NCI-H2029 treated with DMSO at 0.1 percent for 48 hours (cell line): Measurements from ENCODE around the gene KRTAP5-5.
"Not testable (repeated sequence)": the region's sequence is repeated elsewhere in the genome, so short reads cannot be mapped to it uniquely, and the experiment has no call there.

Experiments used
- DNase-seq: peaks from one replicate; lab custom pipeline; 2025; lab: John Stamatoyannopoulos, UW

Gene KRTAP5-5, protein sequence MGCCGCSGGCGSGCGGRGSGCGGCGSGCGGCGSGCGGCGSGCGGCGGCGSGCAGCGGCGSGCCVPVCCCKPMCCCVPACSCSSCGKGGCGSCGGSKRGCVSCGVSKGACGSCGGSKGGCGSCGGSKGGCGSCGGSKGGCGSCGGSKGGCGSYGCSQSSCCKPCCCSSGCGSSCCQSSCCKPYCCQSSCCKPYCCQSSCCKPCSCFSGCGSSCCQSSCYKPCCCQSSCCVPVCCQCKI

DNA sequence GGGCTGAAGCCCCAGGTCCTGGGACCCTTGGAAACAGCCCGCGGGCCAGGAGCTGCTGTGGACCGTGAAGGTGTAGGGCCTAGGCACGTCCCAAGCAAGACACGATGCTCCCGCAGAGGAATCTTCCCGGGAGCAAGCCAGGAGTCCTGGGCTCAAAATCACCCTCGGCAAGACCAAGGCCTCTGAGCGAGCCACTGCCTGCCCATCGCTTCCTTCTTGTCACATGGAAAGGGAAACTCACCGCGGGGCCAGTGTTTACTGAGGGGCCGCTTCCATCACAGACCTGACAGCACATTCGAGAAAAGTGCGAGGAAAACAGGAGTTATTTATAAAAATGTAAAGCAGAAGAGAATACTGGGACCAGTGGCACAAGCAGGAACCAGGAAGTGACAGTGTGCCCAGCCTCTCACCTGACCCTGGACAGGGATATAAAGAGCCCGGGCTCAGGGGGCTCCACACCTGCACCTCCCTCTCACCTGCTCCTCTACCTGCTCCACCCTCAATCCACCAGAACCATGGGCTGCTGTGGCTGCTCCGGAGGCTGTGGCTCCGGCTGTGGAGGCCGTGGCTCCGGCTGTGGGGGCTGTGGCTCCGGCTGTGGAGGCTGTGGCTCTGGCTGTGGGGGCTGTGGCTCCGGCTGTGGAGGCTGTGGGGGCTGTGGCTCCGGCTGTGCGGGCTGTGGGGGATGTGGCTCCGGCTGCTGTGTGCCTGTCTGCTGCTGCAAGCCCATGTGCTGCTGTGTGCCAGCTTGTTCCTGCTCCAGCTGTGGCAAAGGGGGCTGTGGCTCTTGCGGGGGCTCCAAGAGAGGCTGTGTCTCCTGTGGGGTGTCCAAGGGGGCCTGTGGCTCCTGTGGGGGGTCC is at the start of gene KRTAP5-5:
TSS of gene KRTAP5-5 (plus strand) at position 450 of the 860 bp plus-strand sequence. CDS start at position 516, 66 bp downstream.
- no peak for DNase-seq

DNA sequence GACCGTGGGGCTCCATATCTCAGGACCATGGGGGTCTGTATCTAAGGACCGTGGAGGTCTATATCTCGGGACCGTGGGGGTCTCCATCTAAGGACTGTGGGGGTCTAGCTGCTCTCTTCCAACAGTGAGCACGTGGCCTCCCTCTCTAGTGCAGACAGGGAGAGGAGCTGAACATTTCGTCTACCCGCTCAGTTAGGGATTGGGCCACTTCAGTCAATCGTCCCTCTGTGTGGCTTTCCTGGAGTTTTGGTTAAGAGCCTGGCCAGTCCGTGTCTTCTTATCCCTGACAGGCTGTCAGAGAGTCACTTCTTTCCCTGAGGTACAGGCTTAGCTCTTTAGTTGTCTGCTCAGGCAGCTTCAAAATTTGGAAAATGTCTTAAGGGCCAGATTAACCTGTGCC is 47.6 kb upstream of the KRTAP5-5 start:
- DNase-seq, result no peak

DNA sequence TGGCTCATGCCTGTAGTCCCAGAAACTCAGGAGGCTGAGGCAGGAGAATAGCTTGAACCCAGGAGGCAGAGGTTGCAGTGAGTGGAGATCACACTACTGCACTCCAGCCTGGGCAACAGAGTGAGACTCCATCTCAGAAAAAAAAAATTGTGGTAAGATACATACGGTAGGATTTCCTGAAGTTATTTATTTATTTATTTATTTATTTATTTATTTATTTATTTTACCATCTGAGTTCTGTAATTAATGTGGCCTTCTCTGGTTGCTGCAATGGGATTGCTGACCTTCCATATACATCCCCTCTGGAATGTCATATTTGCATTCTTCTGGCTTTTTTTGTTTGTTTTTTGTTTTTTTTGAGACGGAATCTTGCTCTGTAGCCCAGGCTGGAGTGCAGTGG is 46.7 kb upstream of the KRTAP5-5 start:
- DNase-seq, result not testable (repeated sequence)

DNA sequence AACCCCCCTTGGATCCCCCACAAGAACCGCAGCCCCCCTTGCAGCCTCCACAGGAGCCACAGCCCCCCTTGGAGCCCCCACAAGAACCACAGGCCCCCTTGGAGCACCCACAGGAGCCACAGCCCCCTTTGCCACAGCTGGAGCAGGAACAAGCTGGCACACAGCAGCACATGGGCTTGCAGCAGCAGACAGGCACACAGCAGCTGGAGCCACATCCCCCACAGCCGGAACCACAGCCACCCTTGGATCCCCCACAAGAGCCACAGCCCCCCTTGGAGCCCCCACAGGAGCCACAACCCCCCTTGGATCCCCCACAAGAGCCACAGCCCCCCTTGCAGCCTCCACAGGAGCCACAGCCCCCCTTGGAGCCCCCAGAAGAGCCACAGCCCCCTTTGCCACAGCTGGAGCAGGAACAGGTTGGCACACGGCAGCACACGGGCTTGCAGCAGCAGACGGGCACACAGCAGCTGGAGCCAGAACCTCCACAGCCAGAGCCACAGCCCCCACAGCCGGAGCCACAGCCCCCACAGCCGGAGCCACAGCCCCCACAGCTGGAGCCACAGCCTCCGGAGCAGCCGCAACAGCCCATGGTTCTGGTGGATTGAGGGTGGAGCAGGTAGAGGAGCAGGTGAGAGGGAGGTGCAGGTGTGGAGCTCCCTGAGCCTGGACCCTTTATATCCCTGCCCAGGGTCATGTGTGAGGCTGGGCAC is 44.8 kb upstream of the KRTAP5-5 start, which contains the start of gene KRTAP5-1:
TSS of gene KRTAP5-1 (minus strand) at position 623 of the 710 bp plus-strand sequence. CDS start at position 589, 34 bp downstream.
- DNase-seq, result not testable (repeated sequence)

DNA sequence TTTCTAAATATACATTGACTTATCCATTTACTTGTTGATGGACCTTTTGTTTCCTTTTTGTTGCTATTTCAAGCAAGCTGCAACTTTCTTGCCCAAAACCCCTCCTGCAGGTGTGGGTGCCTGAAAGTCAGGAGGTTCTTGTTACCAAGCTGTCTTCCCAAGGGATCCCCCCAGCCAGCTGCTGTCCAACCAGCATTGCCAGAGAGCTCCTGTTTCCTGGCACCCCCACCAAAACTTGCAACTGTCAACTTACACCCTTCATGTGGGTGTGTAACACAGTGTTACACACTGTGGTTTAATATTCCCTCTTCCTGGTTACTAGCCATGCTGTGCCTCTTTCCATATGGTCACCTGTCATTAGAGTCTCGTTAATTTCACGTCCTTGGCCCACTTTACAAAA is 42.9 kb upstream of the KRTAP5-5 start:
- DNase-seq, result no peak

DNA sequence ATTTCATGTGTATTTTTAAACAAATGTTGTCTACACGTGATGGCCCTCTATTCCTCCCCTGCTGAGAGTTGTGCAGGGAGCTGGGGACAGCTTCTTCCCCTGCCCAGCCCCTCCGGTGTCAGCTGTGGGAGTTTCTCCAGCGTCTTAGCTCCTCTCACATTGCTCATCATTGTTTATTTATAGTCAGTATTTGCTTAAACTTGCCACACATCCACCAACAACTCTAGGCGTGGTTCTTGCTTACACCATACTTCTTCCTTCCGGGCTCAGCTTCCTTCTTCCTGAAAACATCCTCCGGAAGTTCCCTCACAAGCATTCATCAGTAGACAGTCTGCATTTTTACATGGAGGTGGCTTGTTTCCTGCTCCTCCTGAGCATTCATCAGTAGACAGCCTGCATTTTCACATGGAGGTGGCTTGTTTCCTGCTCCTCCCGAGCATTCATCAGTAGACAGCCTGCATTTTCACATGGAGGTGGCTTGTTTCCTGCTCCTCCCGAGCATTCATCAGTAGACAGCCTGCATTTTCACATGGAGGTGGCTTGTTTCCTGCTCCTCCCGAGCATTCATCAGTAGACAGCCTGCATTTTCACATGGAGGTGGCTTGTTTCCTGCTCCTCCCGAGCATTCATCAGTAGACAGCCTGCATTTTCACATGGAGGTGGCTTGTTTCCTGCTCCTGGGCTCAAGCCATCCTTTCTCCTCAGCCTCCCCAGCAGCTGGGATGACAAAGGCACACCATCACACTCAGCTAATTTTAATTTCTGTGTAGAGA is 40.2 kb upstream of the KRTAP5-5 start:
- not testable (repeated sequence) for DNase-seq

DNA sequence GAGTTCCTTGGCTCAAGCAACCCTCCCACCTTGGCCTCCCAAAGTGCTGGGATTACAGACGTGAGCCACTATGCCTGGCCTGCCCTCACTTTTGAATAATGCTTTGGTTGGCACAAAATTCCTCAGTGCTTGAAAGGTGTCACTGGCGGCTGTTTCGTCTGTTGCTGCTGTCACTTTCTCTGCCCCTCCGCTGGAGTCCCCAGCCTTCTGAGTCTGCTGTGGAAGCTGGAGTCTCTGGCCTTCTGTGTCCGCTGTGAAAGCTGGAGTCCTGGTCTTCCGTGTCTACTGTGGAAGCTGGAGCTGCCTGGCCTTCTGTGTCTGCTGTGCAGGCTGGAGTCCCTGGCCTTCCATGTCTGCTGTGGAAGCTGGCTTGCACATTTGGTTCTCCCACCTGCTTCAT is 39.6 kb upstream of the KRTAP5-5 start:
- no peak for DNase-seq

DNA sequence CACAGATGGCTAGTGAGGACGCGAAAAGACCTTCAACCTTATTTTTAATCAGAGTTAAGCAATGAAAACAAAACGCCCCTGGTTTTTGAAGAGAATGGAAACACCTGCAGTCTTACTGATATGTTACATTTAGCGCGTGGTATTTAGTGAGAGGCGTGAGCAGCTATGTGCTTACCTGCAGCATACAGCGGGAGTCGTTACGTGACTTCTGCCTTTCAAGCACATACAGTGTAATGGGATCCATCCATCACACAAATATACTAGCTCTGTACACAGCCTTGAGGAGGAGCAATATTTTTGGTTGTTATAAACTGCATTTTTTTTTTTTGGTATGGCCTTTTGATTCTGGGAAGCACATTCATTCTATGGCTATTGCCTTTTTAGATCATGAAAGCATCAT is 36.9 kb upstream of the KRTAP5-5 start:
- DNase-seq, result no peak

DNA sequence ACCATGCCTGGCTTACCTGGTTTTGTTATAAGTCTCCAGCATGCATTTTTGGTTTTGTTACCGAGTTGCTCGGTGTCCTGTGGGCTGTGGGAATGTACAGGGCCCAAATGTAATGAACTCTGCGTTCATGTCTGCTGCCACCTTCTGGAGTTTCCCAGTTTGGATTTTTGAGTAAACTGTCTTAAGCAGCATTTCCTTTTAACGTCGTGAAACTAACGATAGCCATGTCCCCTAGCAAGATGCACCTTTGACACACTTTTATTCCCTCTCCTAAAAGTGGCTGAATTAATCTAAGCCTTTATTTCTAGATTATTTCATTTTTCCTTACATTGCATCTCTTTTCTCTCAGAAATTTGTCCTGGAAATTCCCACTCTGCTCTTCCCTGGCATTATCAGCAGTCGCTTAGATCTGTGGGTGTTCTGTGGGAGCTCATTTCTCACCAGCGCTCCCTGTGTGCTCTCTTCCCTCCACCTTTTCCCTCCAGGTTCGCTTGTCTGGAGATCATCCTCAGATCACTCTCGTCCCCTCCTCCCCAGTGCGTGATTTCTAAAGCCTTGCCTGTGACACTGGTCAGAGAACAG is 33.5 kb upstream of the KRTAP5-5 start:
- DNase-seq, result not testable (repeated sequence)

DNA sequence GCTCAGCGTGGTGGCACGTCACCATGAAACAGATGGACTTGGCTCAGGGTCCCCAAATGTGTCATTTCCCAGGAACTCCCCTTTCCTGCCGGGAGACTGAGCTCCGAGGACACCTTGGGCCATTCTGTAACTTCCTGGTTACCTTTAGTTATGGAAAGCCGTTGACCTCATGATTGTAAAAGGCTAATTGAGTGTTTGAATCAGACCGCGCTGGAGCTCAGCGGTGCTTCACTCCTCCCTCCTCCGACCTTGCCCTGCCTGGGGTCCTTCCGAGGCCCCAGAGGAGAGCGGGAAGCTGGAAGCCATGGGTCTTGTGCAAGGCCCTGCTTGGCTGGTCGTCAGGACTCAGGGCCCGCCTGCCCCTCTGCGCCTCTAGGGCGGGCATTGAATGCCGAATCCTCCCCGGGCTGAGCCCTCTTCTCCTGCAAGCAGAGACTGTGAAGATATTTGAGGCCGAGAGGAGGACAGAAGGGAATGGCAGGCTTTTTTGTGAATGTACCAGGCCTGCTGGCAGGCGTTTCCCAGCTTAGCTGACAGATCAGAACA is 32.9 kb upstream of the KRTAP5-5 start:
- DNase-seq, result not testable (repeated sequence)

DNA sequence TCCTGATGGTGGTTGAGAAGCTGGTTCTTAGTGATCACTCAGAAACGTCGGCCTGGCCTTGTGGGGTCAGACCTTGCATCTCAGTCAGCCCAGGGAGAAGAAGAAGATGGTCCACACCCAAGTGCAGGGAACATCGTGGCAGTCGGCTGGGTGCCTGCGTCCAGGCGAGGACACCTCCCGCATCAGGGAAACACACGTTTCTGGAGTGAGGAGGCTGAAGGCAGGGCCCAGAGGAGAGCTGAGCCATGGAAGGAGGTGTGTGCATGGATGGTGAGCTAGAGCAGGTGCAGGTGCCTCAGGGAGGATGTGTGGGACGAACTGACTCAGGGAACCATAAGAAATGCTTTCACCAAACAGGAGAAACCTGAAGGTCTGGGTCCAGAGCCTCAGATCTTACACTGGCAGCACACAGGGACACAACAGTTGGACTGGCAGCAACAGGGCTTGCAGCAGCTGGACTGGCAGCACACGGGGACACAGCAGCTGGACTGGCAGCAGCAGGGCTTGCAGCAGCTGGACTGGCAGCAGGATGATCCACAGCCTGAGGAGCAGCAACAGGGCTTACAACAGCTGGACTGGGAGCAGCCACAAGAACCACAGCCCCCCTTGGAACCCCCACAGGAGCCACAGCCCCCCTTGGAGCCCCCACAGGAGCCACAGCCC is 32.1 kb upstream of the KRTAP5-5 start:
- no peak for DNase-seq

DNA sequence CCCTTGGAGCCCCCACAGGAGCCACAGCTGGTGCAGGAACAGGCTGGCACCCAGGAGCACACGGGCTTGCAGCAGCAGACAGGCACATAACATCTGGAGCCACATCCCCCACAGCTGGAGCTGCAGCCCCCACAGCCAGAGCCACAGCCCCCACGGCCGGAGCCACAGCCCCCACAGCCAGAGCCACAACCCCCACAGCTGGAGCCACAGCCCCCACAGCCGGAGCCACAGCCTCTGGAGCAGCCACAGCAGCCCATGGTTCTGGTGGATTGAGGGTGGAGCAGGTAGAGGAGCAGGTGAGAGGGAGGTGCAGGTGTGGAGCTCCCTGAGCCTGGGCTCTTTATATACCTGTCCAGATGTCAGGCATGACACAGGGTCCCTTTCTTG is 31.6 kb upstream of the KRTAP5-5 start, which contains the start of gene KRTAP5-2:
TSS of gene KRTAP5-2 (minus strand) at position 301 of the 387 bp plus-strand sequence. CDS start at position 257, 44 bp downstream.
- no peak for DNase-seq

DNA sequence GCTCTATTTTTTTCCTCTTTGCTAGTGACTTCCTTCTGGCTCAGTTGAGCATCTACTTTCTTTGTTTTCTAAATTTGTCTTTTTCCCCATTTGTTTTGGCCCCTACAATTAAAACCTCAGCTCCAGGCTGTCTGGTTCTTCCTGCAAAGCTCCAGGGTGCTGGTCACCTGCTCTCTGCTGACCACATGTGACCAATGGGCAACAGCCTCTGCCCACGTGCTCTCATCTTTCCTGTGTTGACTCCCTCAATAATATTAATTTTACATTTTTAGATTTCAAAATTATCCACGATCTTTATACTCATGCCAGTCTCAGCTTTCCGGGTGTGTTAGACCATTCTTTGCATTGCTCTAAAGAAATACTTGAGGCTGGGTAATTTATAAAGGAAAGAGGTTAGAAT is 31.2 kb upstream of the KRTAP5-5 start:
- DNase-seq, result not testable (repeated sequence)

DNA sequence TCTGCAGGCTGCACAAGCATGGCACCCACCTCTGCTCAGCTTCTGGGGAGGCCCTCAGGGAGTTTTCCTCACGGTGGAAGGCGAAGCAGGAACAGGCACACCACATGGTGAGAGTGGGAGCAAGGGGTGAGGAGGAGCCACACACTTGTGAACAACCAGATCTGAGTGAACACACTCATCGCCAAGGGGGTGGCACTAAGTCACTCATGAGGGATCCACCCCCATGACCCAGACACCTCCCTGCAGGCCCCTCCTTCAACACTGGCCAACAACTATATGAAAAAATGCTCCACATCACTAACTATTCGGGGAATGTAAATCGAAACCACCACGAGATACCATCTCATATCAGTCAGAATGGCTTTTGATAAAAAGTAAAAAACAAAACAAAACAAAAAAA is 30.8 kb upstream of the KRTAP5-5 start:
- no peak for DNase-seq

DNA sequence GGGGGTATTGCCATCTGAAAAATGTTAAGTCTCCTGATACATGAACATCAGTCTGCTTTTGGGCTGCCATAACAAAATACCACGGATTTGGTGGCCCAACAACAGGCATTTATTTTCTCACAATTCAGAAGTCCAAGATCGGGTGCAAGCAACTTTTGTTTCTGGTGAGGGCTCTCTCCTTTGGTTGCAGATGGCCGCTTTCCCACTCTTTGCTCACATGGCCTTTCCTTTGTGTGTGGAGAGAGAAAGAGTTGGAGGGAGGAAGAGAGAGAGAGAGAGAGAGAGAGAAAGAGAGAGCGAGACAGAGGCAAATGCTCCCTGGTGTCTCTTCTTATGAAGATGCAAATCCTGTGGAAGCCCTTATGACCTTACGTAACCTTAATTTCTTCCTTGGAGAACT is 28.9 kb upstream of the KRTAP5-5 start:
- DNase-seq, result no peak

DNA sequence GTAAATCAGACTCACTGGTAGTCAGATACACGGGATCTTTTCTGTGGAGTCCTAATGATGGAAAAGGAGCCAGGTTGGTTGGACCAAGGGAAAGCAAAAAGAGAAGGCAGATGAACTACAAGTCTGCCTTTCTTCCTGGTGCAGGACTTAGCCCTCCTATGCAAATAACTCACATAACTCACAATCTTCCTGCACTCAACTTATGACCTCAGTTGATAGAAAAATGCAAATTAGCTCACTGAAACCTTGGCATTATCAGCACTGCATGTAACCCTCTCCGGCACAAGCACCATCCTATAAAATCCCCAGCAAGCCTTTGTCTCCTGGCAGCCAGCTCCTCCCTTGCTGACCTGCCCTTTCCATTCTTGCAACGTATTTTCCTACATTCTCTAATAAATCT is 27.9 kb upstream of the KRTAP5-5 start:
- not testable (repeated sequence) for DNase-seq

DNA sequence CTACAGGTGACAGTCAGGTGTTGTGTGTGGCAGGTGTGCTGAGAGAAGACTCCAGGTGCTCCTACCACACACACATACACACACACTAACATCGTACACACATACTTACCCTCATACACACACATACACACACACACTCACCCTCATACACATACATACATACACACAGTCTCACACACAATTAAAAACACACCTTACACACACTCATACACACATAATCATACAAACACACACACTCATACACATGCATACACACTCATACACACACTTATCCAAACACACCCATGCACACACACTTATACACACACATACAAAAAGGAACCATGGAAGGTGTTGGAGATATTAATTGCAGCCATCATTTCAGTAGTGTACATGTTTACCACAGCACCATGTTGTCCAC is 25.9 kb upstream of the KRTAP5-5 start:
- DNase-seq, result peak; percentile 44

DNA sequence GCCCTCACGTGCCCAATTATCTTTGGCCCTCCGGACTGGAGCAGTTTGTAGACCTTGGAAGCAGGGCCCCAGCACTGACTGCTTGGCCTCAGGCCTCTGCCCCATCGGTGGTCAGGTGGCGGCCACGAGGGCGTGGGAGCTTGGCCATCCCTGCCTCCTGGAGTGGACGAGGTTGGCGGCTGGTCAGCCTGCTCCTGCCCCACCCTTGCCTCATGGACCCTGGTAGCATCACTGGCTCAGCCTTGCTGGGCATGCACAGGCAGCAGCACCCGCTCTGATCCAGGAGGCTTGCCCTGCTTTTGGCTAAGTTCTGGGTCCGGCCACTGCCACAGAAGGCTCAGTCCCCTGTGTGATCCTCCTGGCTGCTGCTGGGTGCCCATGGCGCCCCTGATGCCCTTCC is 25.4 kb upstream of the KRTAP5-5 start:
- no peak for DNase-seq

DNA sequence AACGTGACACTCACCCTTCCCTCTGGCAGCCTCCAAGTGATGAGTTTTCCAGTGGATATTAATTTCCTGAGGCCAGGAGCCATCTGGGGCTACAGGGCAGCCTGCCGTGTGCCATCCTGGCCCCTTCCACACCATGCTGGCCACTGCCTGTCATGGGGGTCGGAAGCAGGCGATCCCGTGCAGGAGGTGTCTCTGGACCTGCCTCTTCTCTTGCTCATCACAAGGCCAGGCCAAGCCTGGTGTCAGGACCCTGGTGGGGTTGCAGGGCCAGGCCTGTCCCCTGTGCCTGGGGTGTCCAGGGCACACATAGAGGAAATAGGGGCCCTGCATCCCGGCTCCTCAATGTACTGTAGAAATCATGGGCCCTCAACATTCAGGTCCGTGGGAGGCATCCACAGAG is 24.9 kb upstream of the KRTAP5-5 start:
- DNase-seq, result no peak

DNA sequence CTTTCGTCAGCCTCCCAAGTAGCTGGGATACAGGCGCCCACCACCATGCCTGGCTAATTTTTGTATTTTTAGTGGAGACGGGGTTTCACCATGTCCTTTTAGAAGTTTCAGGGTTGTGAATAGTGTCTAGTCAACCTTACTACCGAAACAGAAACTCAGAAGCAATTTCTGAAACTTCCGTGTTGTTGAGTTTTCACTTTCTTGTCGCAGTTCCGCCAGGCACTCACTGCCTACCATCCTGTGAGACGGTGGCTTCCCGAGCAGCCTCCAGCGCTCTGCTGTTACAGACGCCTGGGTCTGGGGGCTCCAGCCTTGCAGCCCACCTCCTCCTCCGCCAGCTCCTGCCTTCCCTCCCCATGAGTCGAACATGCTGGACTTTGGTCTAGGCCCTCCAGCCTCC is 23.7 kb upstream of the KRTAP5-5 start:
- DNase-seq, result not testable (repeated sequence)
